Activated naive CD8-positive, alpha-beta T cell treated with anti-CD3 and anti-CD28 coated beads, Interleukin-2, amount 50 U/mL, for 24 hours (primary cell): ENCODE data around the gene TMEM108.

Experiments
- ATAC-seq: fragments of 150-1000 bp; cut with Tn5 transposase; one replicate; pipeline ENCODE4 v1.10.0; 2021
- DNase-seq: peaks from one replicate; pipeline ENCODE4 v3.0.0; 2021
- H3K27ac Mint-ChIP-seq: one replicate; pipeline ENCODE4 v1.8.0; 2021; ENCODE audit warnings: mild to moderate bottlenecking, mixed read lengths
- H3K27me3 Mint-ChIP-seq: one replicate; pipeline ENCODE4 v1.8.0; 2021; ENCODE audit warnings: mixed read lengths
- H3K36me3 Mint-ChIP-seq: one replicate; pipeline ENCODE4 v1.8.0; 2021; ENCODE audit warnings: low read depth, mixed read lengths
- H3K4me1 Mint-ChIP-seq: one replicate; pipeline ENCODE4 v1.8.0; 2021; ENCODE audit warnings: mixed read lengths
- H3K4me3 Mint-ChIP-seq: one replicate; pipeline ENCODE4 v1.8.0; 2021; ENCODE audit warnings: mild to moderate bottlenecking, moderate library complexity, mixed read lengths
- H3K9me3 Mint-ChIP-seq: one replicate; pipeline ENCODE4 v1.8.0; 2021; ENCODE audit warnings: mixed read lengths

TMEM108 gene

GRCh38 chr3:133119176-133119575 is 81.0 kb downstream of the TMEM108 start:
- Mint-ChIP-seq H3K9me3 (no peaks in the 10 kb centered on the region), H3K27ac (no peak overlapping the region), H3K36me3 (no peaks in the 10 kb centered on the region), H3K27me3 (peaks cover 2% of the 10 kb centered on the region), H3K4me1 (no peaks in the 10 kb centered on the region), H3K4me3 (no peak overlapping the region)
- DNase-seq (no peak), ATAC-seq (no peak)

- Mint-ChIP-seq H3K4me3 (no peak overlapping the region), H3K27me3 (peaks cover 7% of the 10 kb centered on the region), H3K4me1 (no peaks in the 10 kb centered on the region), H3K9me3 (no peaks in the 10 kb centered on the region), H3K36me3 (no peaks in the 10 kb centered on the region), H3K27ac (no peak overlapping the region)
- DNase-seq (no peak), ATAC-seq (no peak)
Observed at GRCh38 chr3:133121450-133121849, 83.3 kb downstream of the TMEM108 start.

GRCh38 chr3:133123636-133124035 is 85.4 kb downstream of the TMEM108 start:
- ATAC-seq (no peak), DNase-seq (no peak)
- H3K27ac Mint-ChIP-seq, result no peak overlapping the region
- no peaks in the 10 kb centered on the region for H3K9me3 Mint-ChIP-seq
- H3K4me3 Mint-ChIP-seq, result no peak overlapping the region
- no peaks in the 10 kb centered on the region for H3K36me3 Mint-ChIP-seq
- H3K27me3 Mint-ChIP-seq, result peaks cover 7% of the 10 kb centered on the region
- no peaks in the 10 kb centered on the region for H3K4me1 Mint-ChIP-seq

GRCh38 chr3:133124511-133124910 is 86.3 kb downstream of the TMEM108 start:
- H3K27me3 Mint-ChIP-seq, result peaks cover 7% of the 10 kb centered on the region
- no peak overlapping the region for H3K4me3 Mint-ChIP-seq
- ATAC-seq (no peak), DNase-seq (no peak)
- no peaks in the 10 kb centered on the region for H3K4me1 Mint-ChIP-seq
- no peaks in the 10 kb centered on the region for H3K9me3 Mint-ChIP-seq
- H3K36me3 Mint-ChIP-seq, result no peaks in the 10 kb centered on the region
- no peak overlapping the region for H3K27ac Mint-ChIP-seq

GRCh38 chr3:133125171-133125570 is 87.0 kb downstream of the TMEM108 start:
- H3K36me3 Mint-ChIP-seq, result no peaks in the 10 kb centered on the region
- no peak overlapping the region for H3K27ac Mint-ChIP-seq
- H3K9me3 Mint-ChIP-seq, result no peaks in the 10 kb centered on the region
- no peaks in the 10 kb centered on the region for H3K4me1 Mint-ChIP-seq
- H3K4me3 Mint-ChIP-seq, result no peak overlapping the region
- H3K27me3 Mint-ChIP-seq, result peaks cover 7% of the 10 kb centered on the region
- DNase-seq (no peak), ATAC-seq (no peak)

GRCh38 chr3:133125802-133126201 is 87.6 kb downstream of the TMEM108 start:
- DNase-seq (no peak), ATAC-seq (no peak)
- H3K4me3 Mint-ChIP-seq, result no peak overlapping the region
- H3K4me1 Mint-ChIP-seq, result no peaks in the 10 kb centered on the region
- no peaks in the 10 kb centered on the region for H3K9me3 Mint-ChIP-seq
- no peak overlapping the region for H3K27ac Mint-ChIP-seq
- H3K36me3 Mint-ChIP-seq, result no peaks in the 10 kb centered on the region
- peaks cover 5% of the 10 kb centered on the region for H3K27me3 Mint-ChIP-seq

- Mint-ChIP-seq H3K4me3 (no peak overlapping the region), H3K4me1 (no peaks in the 10 kb centered on the region), H3K27me3 (peaks cover 5% of the 10 kb centered on the region), H3K36me3 (no peaks in the 10 kb centered on the region), H3K9me3 (no peaks in the 10 kb centered on the region), H3K27ac (no peak overlapping the region)
- ATAC-seq (no peak), DNase-seq (no peak)
Observed at GRCh38 chr3:133127381-133127780, 89.2 kb downstream of the TMEM108 start.

GRCh38 chr3:133130168-133130567 is 92.0 kb downstream of the TMEM108 start:
- DNase-seq, result no peak
- Mint-ChIP-seq H3K4me3 (no peak overlapping the region), H3K36me3 (no peaks in the 10 kb centered on the region), H3K9me3 (no peaks in the 10 kb centered on the region), H3K27ac (no peak overlapping the region), H3K27me3 (no peaks in the 10 kb centered on the region), H3K4me1 (no peaks in the 10 kb centered on the region)
- no peak for ATAC-seq

- DNase-seq, result no peak
- peaks cover 5% of the 10 kb centered on the region for H3K27me3 Mint-ChIP-seq
- H3K27ac Mint-ChIP-seq, result no peak overlapping the region
- no peaks in the 10 kb centered on the region for H3K4me1 Mint-ChIP-seq
- no peaks in the 10 kb centered on the region for H3K36me3 Mint-ChIP-seq
- no peak overlapping the region for H3K4me3 Mint-ChIP-seq
- no peaks in the 10 kb centered on the region for H3K9me3 Mint-ChIP-seq
- ATAC-seq, result no peak
Observed at GRCh38 chr3:133135306-133135705, 97.1 kb downstream of the TMEM108 start.

GRCh38 chr3:133136114-133137041 is 98.2 kb downstream of the TMEM108 start:
- Mint-ChIP-seq H3K4me3 (no peak overlapping the region), H3K27me3 (peaks cover 5% of the 10 kb centered on the region), H3K4me1 (no peaks in the 10 kb centered on the region), H3K27ac (no peak overlapping the region), H3K9me3 (no peaks in the 10 kb centered on the region), H3K36me3 (no peaks in the 10 kb centered on the region)
- DNase-seq (no peak), ATAC-seq (no peak)

- H3K9me3 Mint-ChIP-seq, result no peaks in the 10 kb centered on the region
- no peaks in the 10 kb centered on the region for H3K4me1 Mint-ChIP-seq
- no peak overlapping the region for H3K4me3 Mint-ChIP-seq
- no peak overlapping the region for H3K27ac Mint-ChIP-seq
- no peaks in the 10 kb centered on the region for H3K36me3 Mint-ChIP-seq
- H3K27me3 Mint-ChIP-seq, result peaks cover 7% of the 10 kb centered on the region
- no peak for DNase-seq
- ATAC-seq, result no peak
Observed at GRCh38 chr3:133137042-133137996, 99.1 kb downstream of the TMEM108 start.

GRCh38 chr3:133138017-133138416 is 99.8 kb downstream of the TMEM108 start:
- Mint-ChIP-seq H3K36me3 (no peaks in the 10 kb centered on the region), H3K4me1 (no peaks in the 10 kb centered on the region), H3K27ac (no peak overlapping the region), H3K9me3 (no peaks in the 10 kb centered on the region), H3K4me3 (no peak overlapping the region), H3K27me3 (peaks cover 7% of the 10 kb centered on the region)
- DNase-seq (no peak), ATAC-seq (no peak)

- Mint-ChIP-seq H3K4me1 (no peaks in the 10 kb centered on the region), H3K36me3 (no peaks in the 10 kb centered on the region), H3K27me3 (peaks cover 7% of the 10 kb centered on the region), H3K9me3 (peaks cover 8% of the 10 kb centered on the region), H3K4me3 (no peak overlapping the region), H3K27ac (no peak overlapping the region)
- DNase-seq (no peak), ATAC-seq (no peak)
Observed at GRCh38 chr3:133152056-133152455, 113.9 kb downstream of the TMEM108 start.

- H3K27ac Mint-ChIP-seq, result no peak overlapping the region
- peaks cover 5% of the 10 kb centered on the region for H3K27me3 Mint-ChIP-seq
- no peaks in the 10 kb centered on the region for H3K36me3 Mint-ChIP-seq
- H3K4me3 Mint-ChIP-seq, result no peak overlapping the region
- no peaks in the 10 kb centered on the region for H3K4me1 Mint-ChIP-seq
- DNase-seq (no peak), ATAC-seq (no peak)
- peaks cover 5% of the 10 kb centered on the region for H3K9me3 Mint-ChIP-seq
Observed at GRCh38 chr3:133152681-133153220, 114.6 kb downstream of the TMEM108 start.
